IgD-negative memory B cell (primary cell): Measurements from ENCODE around the gene ARHGAP22. TPM values are rescaled to one million over a fixed set of nuclear protein-coding genes. Genes with fewer than 3 reads are reported as not detected.

Experiments used
- H3K27ac Mint-ChIP-seq, 3 donors: one replicate each; pipeline ENCODE4 v1.8.0; 2020 to 2022; ENCODE audit warnings: mild to moderate bottlenecking in 3 of 3, mixed read lengths in 3 of 3, moderate library complexity in 1 of 3
- H3K27me3 Mint-ChIP-seq: one replicate; pipeline ENCODE4 v1.8.0; 2021; ENCODE audit warnings: mixed read lengths
- H3K36me3 Mint-ChIP-seq: one replicate; pipeline ENCODE4 v1.8.0; 2020; ENCODE audit warnings: mild to moderate bottlenecking, mixed read lengths
- H3K4me1 Mint-ChIP-seq, 3 donors: one replicate each; pipeline ENCODE4 v1.8.0; 2020 to 2022; ENCODE audit warnings: mixed read lengths in 3 of 3, mild to moderate bottlenecking in 1 of 3
- H3K4me3 Mint-ChIP-seq, 4 donors: one replicate each; pipeline ENCODE4 v1.8.0; 2020 to 2022; ENCODE audit warnings: mild to moderate bottlenecking in 4 of 4, mixed read lengths in 4 of 4, moderate library complexity in 3 of 4
- H3K9me3 Mint-ChIP-seq, 3 donors: one replicate each; pipeline ENCODE4 v1.8.0; 2020 to 2021; ENCODE audit warnings: mixed read lengths in 3 of 3, mild to moderate bottlenecking in 1 of 3
- polyA plus RNA-seq: library from polyadenylated mRNA; unstranded; fragments of 300-500 nt; fragmentation: Illumina TruSeq; gene quantifications from one replicate; pipeline ENCODE4 v1.2.3, GENCODE V29; 2021

The ARHGAP22 gene
- polyA plus RNA-seq, 1 donor from 2014 or later, result 0.64 TPM

GRCh38 chr10:48533540-48533939, 71.3 kb downstream of the ARHGAP22 start:
- no peaks in the 10 kb centered on the region for H3K36me3 Mint-ChIP-seq
- H3K9me3 Mint-ChIP-seq, result no peaks in the 10 kb centered on the region
- no peak overlapping the region for H3K27ac Mint-ChIP-seq

GRCh38 chr10:48531486-48531885, 73.4 kb downstream of the ARHGAP22 start:
- H3K4me3 Mint-ChIP-seq, result no peak overlapping the region
- H3K36me3 Mint-ChIP-seq, result no peaks in the 10 kb centered on the region
- H3K27me3 Mint-ChIP-seq, result peaks cover 10% of the 10 kb centered on the region
- H3K27ac Mint-ChIP-seq, result no peak overlapping the region
- peaks cover 0 to 1% (median 0%) of the 10 kb centered on the region in 3 donors for H3K4me1 Mint-ChIP-seq
- H3K9me3 Mint-ChIP-seq, result no peaks in the 10 kb centered on the region

More at GRCh38 chr10:48533540-48533939, 71.3 kb downstream of the ARHGAP22 start:
- Mint-ChIP-seq H3K4me3 (no peak overlapping the region), H3K4me1 (peaks cover 0 to 1% (median 0%) of the 10 kb centered on the region in 3 donors), H3K27me3 (peaks cover 6% of the 10 kb centered on the region)

GRCh38 chr10:48529331-48529730, 75.5 kb downstream of the ARHGAP22 start:
- H3K4me3 Mint-ChIP-seq, result no peak overlapping the region
- no peaks in the 10 kb centered on the region for H3K36me3 Mint-ChIP-seq
- peaks cover 0 to 2% (median 0%) of the 10 kb centered on the region in 3 donors for H3K4me1 Mint-ChIP-seq
- H3K27ac Mint-ChIP-seq, result no peak overlapping the region
- no peaks in the 10 kb centered on the region for H3K9me3 Mint-ChIP-seq
- H3K27me3 Mint-ChIP-seq, result peaks cover 28% of the 10 kb centered on the region

- H3K4me3 Mint-ChIP-seq, result no peak overlapping the region
- no peaks in the 10 kb centered on the region for H3K9me3 Mint-ChIP-seq
- H3K36me3 Mint-ChIP-seq, result no peaks in the 10 kb centered on the region
- H3K4me1 Mint-ChIP-seq, result peaks cover 0 to 2% (median 0%) of the 10 kb centered on the region in 3 donors
- no peak overlapping the region for H3K27ac Mint-ChIP-seq
- peaks cover 28% of the 10 kb centered on the region for H3K27me3 Mint-ChIP-seq
These were observed 77.1 kb downstream of the ARHGAP22 start for GRCh38 chr10:48527756-48528155.

- H3K36me3 Mint-ChIP-seq, result no peaks in the 10 kb centered on the region
- H3K27ac Mint-ChIP-seq, result no peak overlapping the region
- peaks cover 31% of the 10 kb centered on the region for H3K27me3 Mint-ChIP-seq
- H3K4me1 Mint-ChIP-seq, result peaks cover 0 to 2% (median 0%) of the 10 kb centered on the region in 3 donors
- H3K4me3 Mint-ChIP-seq, result no peak overlapping the region
- H3K9me3 Mint-ChIP-seq, result no peaks in the 10 kb centered on the region
These were observed 77.9 kb downstream of the ARHGAP22 start for GRCh38 chr10:48526846-48527505.

GRCh38 chr10:48526011-48526821, 78.7 kb downstream of the ARHGAP22 start:
- peaks cover 34% of the 10 kb centered on the region for H3K27me3 Mint-ChIP-seq

GRCh38 chr10:48525113-48525512, 79.8 kb downstream of the ARHGAP22 start:
- H3K27me3 Mint-ChIP-seq, result peaks cover 44% of the 10 kb centered on the region
- no peaks in the 10 kb centered on the region for H3K9me3 Mint-ChIP-seq
- H3K4me3 Mint-ChIP-seq, result no peak overlapping the region

More at GRCh38 chr10:48526011-48526821, 78.7 kb downstream of the ARHGAP22 start:
- Mint-ChIP-seq H3K27ac (no peak overlapping the region), H3K36me3 (peaks cover 2% of the 10 kb centered on the region), H3K4me3 (no peak overlapping the region), H3K4me1 (peaks cover 0 to 2% (median 0%) of the 10 kb centered on the region in 3 donors), H3K9me3 (no peaks in the 10 kb centered on the region)

GRCh38 chr10:48523820-48524758, 80.8 kb downstream of the ARHGAP22 start:
- Mint-ChIP-seq H3K27ac (no peak overlapping the region), H3K4me3 (peak overlapping the region in 1 of 4 donors; percentile 54), H3K27me3 (peaks cover 44% of the 10 kb centered on the region), H3K36me3 (peaks cover 4% of the 10 kb centered on the region), H3K9me3 (no peaks in the 10 kb centered on the region), H3K4me1 (peaks cover 2 to 4% (median 4%) of the 10 kb centered on the region in 3 donors)

More at GRCh38 chr10:48525113-48525512, 79.8 kb downstream of the ARHGAP22 start:
- Mint-ChIP-seq H3K27ac (no peak overlapping the region), H3K36me3 (peaks cover 2% of the 10 kb centered on the region), H3K4me1 (peaks cover 0 to 4% (median 0%) of the 10 kb centered on the region in 3 donors)

GRCh38 chr10:48523212-48523819, 81.6 kb downstream of the ARHGAP22 start:
- peaks cover 44% of the 10 kb centered on the region for H3K27me3 Mint-ChIP-seq

GRCh38 chr10:48522011-48522765, 82.7 kb downstream of the ARHGAP22 start:
- peaks cover 4% of the 10 kb centered on the region for H3K36me3 Mint-ChIP-seq
- no peak overlapping the region for H3K27ac Mint-ChIP-seq
- H3K4me3 Mint-ChIP-seq, result peak overlapping the region in 1 of 4 donors; percentile 33
- no peaks in the 10 kb centered on the region for H3K9me3 Mint-ChIP-seq
- H3K4me1 Mint-ChIP-seq, result peaks cover 7 to 9% (median 9%) of the 10 kb centered on the region in 3 donors
- peaks cover 40% of the 10 kb centered on the region for H3K27me3 Mint-ChIP-seq

More at GRCh38 chr10:48523212-48523819, 81.6 kb downstream of the ARHGAP22 start:
- Mint-ChIP-seq H3K9me3 (no peaks in the 10 kb centered on the region), H3K27ac (no peak overlapping the region), H3K36me3 (peaks cover 4% of the 10 kb centered on the region), H3K4me3 (peak overlapping the region in 2 of 4 donors; percentile 32 to 70), H3K4me1 (peaks cover 4 to 6% (median 5%) of the 10 kb centered on the region in 3 donors)

GRCh38 chr10:48520594-48520993, 84.3 kb downstream of the ARHGAP22 start:
- Mint-ChIP-seq H3K27ac (peak overlapping the region in 1 of 3 donors; percentile 23), H3K36me3 (peaks cover 4% of the 10 kb centered on the region), H3K27me3 (peaks cover 35% of the 10 kb centered on the region), H3K4me1 (peaks cover 9% of the 10 kb centered on the region in 3 donors), H3K9me3 (peaks cover 0 to 4% (median 2%) of the 10 kb centered on the region in 3 donors), H3K4me3 (no peak overlapping the region)

GRCh38 chr10:48520184-48520506, 84.7 kb downstream of the ARHGAP22 start:
- H3K4me1 Mint-ChIP-seq, result peaks cover 9% of the 10 kb centered on the region in 3 donors
- no peak overlapping the region for H3K27ac Mint-ChIP-seq
- H3K27me3 Mint-ChIP-seq, result peaks cover 31% of the 10 kb centered on the region

GRCh38 chr10:48519481-48520183, 85.2 kb downstream of the ARHGAP22 start:
- Mint-ChIP-seq H3K27ac (no peak overlapping the region), H3K4me3 (no peak overlapping the region), H3K4me1 (peaks cover 7 to 9% (median 9%) of the 10 kb centered on the region in 3 donors), H3K9me3 (peaks cover 2 to 4% (median 2%) of the 10 kb centered on the region in 3 donors), H3K36me3 (peaks cover 6% of the 10 kb centered on the region), H3K27me3 (peaks cover 26% of the 10 kb centered on the region)

More at GRCh38 chr10:48520184-48520506, 84.7 kb downstream of the ARHGAP22 start:
- Mint-ChIP-seq H3K36me3 (peaks cover 6% of the 10 kb centered on the region), H3K4me3 (no peak overlapping the region), H3K9me3 (peaks cover 2 to 4% (median 2%) of the 10 kb centered on the region in 3 donors)
